Endothelial cell of umbilical vein (primary cell): ENCODE data around the gene UPF1. TPM values are rescaled to one million over a fixed set of nuclear protein-coding genes. Genes with fewer than 3 reads are reported as not detected.

ENCODE experiments used
- BruUV-seq: library from RNA; stranded (reverse); fragments of 400-500 nt; replicated peaks from 2 replicates; lab custom pipeline; 2021; lab: Mats Ljungman, UMichigan
- CTCF ChIA-PET: fragments of 300-600, 350-600 bp; sonication (Branson Sonifier 250); formaldehyde crosslinking; loops from one replicate; lab custom pipeline; 2021; ENCODE audit warnings: antibody characterized with exemption, inconsistent platforms; lab: Charles Lee
- POLR2A ChIA-PET: fragments of 300-600, 350-600 bp; sonication (Branson Sonifier 250); formaldehyde crosslinking; loops from one replicate; lab custom pipeline; 2021; ENCODE audit warnings: antibody characterized with exemption, inconsistent platforms; lab: Charles Lee
- DNase-seq: peaks from one replicate; pipeline ENCODE4 v3.0.0-alpha.2; 2011; ENCODE audit warnings: low read depth, low spot score
- FAIRE-seq: peaks from 2 replicates; lab custom pipeline; 2011; peaks lifted over from hg19 to GRCh38; lab: Jason Lieb, UNC
- H2AFZ ChIP-seq: 2 replicates; pipeline ENCODE4 v1.6.0; 2012; ENCODE audit warnings: low read depth, low read length, control low read depth, inconsistent platforms
- H3K27ac ChIP-seq: 2 replicates; pipeline ENCODE4 v1.5.1; 2011; ENCODE audit warnings: low read depth, mild to moderate bottlenecking, control low read depth, low read length, moderate library complexity; ENCODE audit not compliant: insufficient read depth
- H3K27me3 ChIP-seq, 2 experiments: 2 replicates each; pipeline versions ENCODE4 v1.6.0 to v1.6.1; 2011; ENCODE audit warnings: low read length in 2 of 2, mixed read lengths in 1 of 2; ENCODE audit not compliant: control insufficient read depth in 2 of 2, insufficient read depth in 2 of 2
- H3K36me3 ChIP-seq, 2 experiments: 2 replicates in 1 of 2; 3 replicates in 1 of 2; pipeline ENCODE4 v1.5.1; 2011; ENCODE audit warnings: low read length in 2 of 2, mild to moderate bottlenecking in 1 of 2, moderate library complexity in 1 of 2; ENCODE audit not compliant: control insufficient read depth in 2 of 2, insufficient read depth in 2 of 2; ENCODE audit errors: extremely low read depth in 1 of 2
- H3K4me1 ChIP-seq: 3 replicates; pipeline ENCODE4 v1.5.1; 2011; ENCODE audit warnings: mild to moderate bottlenecking, low read length; ENCODE audit not compliant: control insufficient read depth, insufficient read depth; ENCODE audit errors: extremely low read depth
- H3K4me2 ChIP-seq: 2 replicates; pipeline ENCODE4 v1.6.1; 2011; ENCODE audit warnings: low read length, control low read depth, mixed read lengths; ENCODE audit not compliant: insufficient read depth
- H3K4me3 ChIP-seq, 3 experiments: fragments of 200-600 bp in 1 of 3; sonication (generic), shearing (Covaris generic) in 1 of 3; replicated peaks in 1 of 3; 2 replicates each; pipeline ENCODE4 v1.5.1; 2011 to 2016; ENCODE audit warnings: control low read depth in 3 of 3, low read length in 3 of 3, mild to moderate bottlenecking in 2 of 3, inconsistent platforms in 1 of 3, low read depth in 1 of 3, moderate library complexity in 1 of 3; ENCODE audit not compliant: insufficient read depth in 1 of 3
- H3K79me2 ChIP-seq: 2 replicates; pipeline ENCODE4 v1.6.0; 2012; ENCODE audit warnings: low read length, inconsistent platforms; ENCODE audit not compliant: control insufficient read depth, insufficient read depth
- H3K9ac ChIP-seq: replicated peaks from 2 replicates; pipeline ENCODE3; 2011; ENCODE audit warnings: low read length, control low read depth; ENCODE audit not compliant: insufficient read depth; ENCODE audit errors: extremely low read depth
- H3K9me1 ChIP-seq: replicated peaks from 3 replicates; pipeline ENCODE4 v1.6.0; 2011; ENCODE audit warnings: mild to moderate bottlenecking, low read length; ENCODE audit not compliant: control insufficient read depth, insufficient read depth; ENCODE audit errors: extremely low read depth
- H3K9me3 ChIP-seq: replicated peaks from 2 replicates; pipeline ENCODE4 v1.5.1; 2012; ENCODE audit warnings: low read length, inconsistent platforms; ENCODE audit not compliant: control insufficient read depth, insufficient read depth
- H4K20me1 ChIP-seq: replicated peaks from 2 replicates; pipeline ENCODE3; 2011; ENCODE audit warnings: mild to moderate bottlenecking, low read length; ENCODE audit not compliant: control insufficient read depth, insufficient read depth; ENCODE audit errors: extremely low read depth
- CTCF ChIP-seq, 2 donors: IDR thresholded peaks; 1 replicate in 1 of 2; 2 replicates in 1 of 2; pipeline ENCODE4 v1.5.1; 2011; ENCODE audit warnings: low read length in 2 of 2, mild to moderate bottlenecking in 2 of 2, moderate library complexity in 2 of 2, control low read depth in 1 of 2, inconsistent platforms in 1 of 2, low read depth in 1 of 2; ENCODE audit not compliant: insufficient read depth in 1 of 2; ENCODE audit errors: extremely low read depth in 1 of 2
- EZH2 ChIP-seq: IDR thresholded peaks from 2 replicates; pipeline ENCODE4 v1.6.1; 2012; ENCODE audit warnings: borderline replicate concordance, low read depth, mild to moderate bottlenecking, moderate library complexity, low read length, inconsistent platforms; ENCODE audit not compliant: severe bottlenecking
- FOS ChIP-seq: IDR thresholded peaks from 2 replicates; pipeline ENCODE4 v1.6.1; 2011; ENCODE audit warnings: mild to moderate bottlenecking, low read length, moderate library complexity, borderline replicate concordance; ENCODE audit not compliant: insufficient read depth
- GATA2 ChIP-seq: IDR thresholded peaks from 2 replicates; pipeline ENCODE4 v1.7.0; 2011; ENCODE audit warnings: low read depth, mild to moderate bottlenecking, moderate library complexity, mixed read lengths, low read length; ENCODE audit not compliant: insufficient read length, insufficient read depth
- JUN ChIP-seq: IDR thresholded peaks from 2 replicates; pipeline ENCODE4 v1.6.1; 2011; ENCODE audit warnings: borderline replicate concordance, low read depth; ENCODE audit not compliant: insufficient read length, insufficient read depth
- MYC ChIP-seq: IDR thresholded peaks from one replicate; pipeline ENCODE4 v1.6.1; 2011; ENCODE audit warnings: mild to moderate bottlenecking, low read depth, low read length
- POLR2A ChIP-seq: IDR thresholded peaks from 2 replicates; pipeline ENCODE4 v1.6.1; 2012; ENCODE audit warnings: low read depth, mild to moderate bottlenecking, control low read depth, low read length
- POLR2AphosphoS5 ChIP-seq: IDR thresholded peaks from 2 replicates; pipeline ENCODE4 v1.6.1; 2012; ENCODE audit warnings: low read depth, mild to moderate bottlenecking, control low read depth, low read length, moderate library complexity; ENCODE audit not compliant: insufficient read depth
- dilution Hi-C: fragments of 300-500 bp; cut with MboI; formaldehyde crosslinking; loops from one replicate; pipeline ENCODE4 v1.15.0; 2019; ENCODE audit warnings: low sequenced_read_pairs; ENCODE audit not compliant: extremely low pct_ligation_motif_present
- intact Hi-C: fragments of 100-400 bp; cut with micrococcal nuclease; formaldehyde crosslinking; loops from one replicate; pipeline ENCODE4 v1.10.0; 2022
- polyA plus RNA-seq, 4 experiments: library from polyadenylated mRNA; depleted of rRNA in 3 of 4; stranded (reverse) in 3 of 4; unstranded in 1 of 4; fragments of >200 nt; gene quantifications; 2 replicates each; pipeline versions ENCODE4 v1.2.1 to v1.2.3, GENCODE V29; 2011 to 2012; ENCODE audit warnings: missing spikeins in 1 of 4
- total RNA-seq: library from RNA; stranded (reverse); gene quantifications from 2 replicates; pipeline ENCODE4 v1.2.3, GENCODE V29; 2021
- TF ChIP-seq, protein P1 (sequence below): IDR thresholded peaks from 2 replicates; pipeline ENCODE4 v1.6.1; 2011; ENCODE audit not compliant: insufficient read depth, insufficient read length

UPF1 gene
- total and polyA plus RNA-seq, 2 donors (not counting 3 experiments of a cell fraction or from before 2014, with no cell fraction given): 65.9 to 68.2 TPM

DNA sequence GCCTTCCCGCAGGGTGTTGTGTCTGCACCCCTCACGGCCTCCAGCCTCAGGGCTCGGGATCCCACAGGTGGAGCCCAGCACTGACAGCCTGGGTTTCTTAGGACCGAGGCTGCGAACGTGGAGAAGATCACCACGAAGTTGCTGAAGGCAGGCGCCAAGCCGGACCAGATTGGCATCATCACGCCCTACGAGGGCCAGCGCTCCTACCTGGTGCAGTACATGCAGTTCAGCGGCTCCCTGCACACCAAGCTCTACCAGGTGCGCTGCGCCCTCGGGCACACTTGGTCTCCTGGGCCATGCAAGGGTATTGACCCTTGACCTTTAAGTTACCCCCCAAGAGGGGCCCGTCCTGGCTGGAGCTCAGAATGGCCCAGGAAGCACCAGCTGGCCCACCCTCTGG, 29.0 kb downstream of the UPF1 start:
- dilution Hi-C loops: no loop called here

More for the DNA sequence above, 29.0 kb downstream of the UPF1 start:
- H3K27ac ChIP-seq: no peak overlapping the region
- no peaks in the 10 kb centered on the region for H3K9me1 ChIP-seq
- H2AFZ ChIP-seq: no peak overlapping the region
- no peak overlapping the region for H3K4me3 ChIP-seq
- no TSS peak for BruUV-seq
- CTCF ChIA-PET: no interaction called here
- H3K27me3 ChIP-seq: no peaks in the 10 kb centered on the region
- no peak for DNase-seq
- no peaks in the 10 kb centered on the region for H3K79me2 ChIP-seq
- no peak for TF ChIP-seq JUN
- no peak for TF ChIP-seq FOS
- no peak for TF ChIP-seq GATA2
- no peak for TF ChIP-seq POLR2AphosphoS5
- TF ChIP-seq EZH2: no peak
- no peak for TF ChIP-seq MYC
- no peak for TF ChIP-seq CTCF (IDR thresholded peaks at IDR 0.05; ENCODE audit: extremely low read depth in 1 of 2, insufficient read depth in 1 of 2, low read depth in 1 of 2, low read length in 2 of 2)
- TF ChIP-seq, protein P1, sequence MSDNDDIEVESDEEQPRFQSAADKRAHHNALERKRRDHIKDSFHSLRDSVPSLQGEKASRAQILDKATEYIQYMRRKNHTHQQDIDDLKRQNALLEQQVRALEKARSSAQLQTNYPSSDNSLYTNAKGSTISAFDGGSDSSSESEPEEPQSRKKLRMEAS: no peak
- no peak for TF ChIP-seq POLR2A
- no peaks in the 10 kb centered on the region for H4K20me1 ChIP-seq
- POLR2A ChIA-PET: no interaction called here
- H3K9ac ChIP-seq: no peak overlapping the region
- H3K4me2 ChIP-seq: no peak overlapping the region
- H3K4me1 ChIP-seq: peaks cover 11% of the 10 kb centered on the region
- FAIRE-seq: no peak
- H3K9me3 ChIP-seq: no peaks in the 10 kb centered on the region
- H3K36me3 ChIP-seq: peaks cover 26 to 72% of the 10 kb centered on the region in 2 experiments
- intact Hi-C loops: loop anchor here (10.0 kb wide), 1 partner anchor 54 kb away; the partner anchor contains the start of genes COPE and DDX49
